ENCODE results near the gene BDH1. TPM values are rescaled to one million over a fixed set of nuclear protein-coding genes. Genes with fewer than 3 reads are reported as not detected.
A peak's percentile ranks its signal among the peaks of the same experiment; 100 is the strongest.

The BDH1 gene
- total RNA-seq, 2 donors from 2014 or later, result 32.5 to 49.0 TPM

GRCh38 chr3:197471221-197472010 lies 84.4 kb downstream of the BDH1 start:
- 81 to 92% methylated on average over 1 to 10 of the region's 10 CpGs for WGBS, 2 experiments (ENCODE audit: insufficient coverage in 1 of 2, insufficient read length in 1 of 2)
- no peak overlapping the region for H3K27ac ChIP-seq (ENCODE audit: low read depth, low read length)
- Mint-ChIP-seq H3K4me1 (peaks cover 45% of the 10 kb centered on the region), H3K27me3 (ENCODE audit: insufficient read depth) (no peaks in the 10 kb centered on the region), H3K4me3 (no peak overlapping the region), H3K9me3 (no peaks in the 10 kb centered on the region), H3K27ac (no peak overlapping the region), H3K36me3 (ENCODE audit: low read depth) (no peaks in the 10 kb centered on the region)
- H3K4me3 ChIP-seq (ENCODE audit: low read length), result no peak overlapping the region
- peaks cover 19% of the 10 kb centered on the region for H3K4me1 ChIP-seq (ENCODE audit: control insufficient read depth, insufficient read depth, low read length)
- H3K27me3 ChIP-seq (ENCODE audit: control insufficient read depth, insufficient read depth, low read length, poor library complexity, severe bottlenecking), result no peaks in the 10 kb centered on the region
- no peaks in the 10 kb centered on the region for H3K9me3 ChIP-seq (ENCODE audit: control insufficient read depth, low read length)
- TF ChIP-seq, protein P1, sequence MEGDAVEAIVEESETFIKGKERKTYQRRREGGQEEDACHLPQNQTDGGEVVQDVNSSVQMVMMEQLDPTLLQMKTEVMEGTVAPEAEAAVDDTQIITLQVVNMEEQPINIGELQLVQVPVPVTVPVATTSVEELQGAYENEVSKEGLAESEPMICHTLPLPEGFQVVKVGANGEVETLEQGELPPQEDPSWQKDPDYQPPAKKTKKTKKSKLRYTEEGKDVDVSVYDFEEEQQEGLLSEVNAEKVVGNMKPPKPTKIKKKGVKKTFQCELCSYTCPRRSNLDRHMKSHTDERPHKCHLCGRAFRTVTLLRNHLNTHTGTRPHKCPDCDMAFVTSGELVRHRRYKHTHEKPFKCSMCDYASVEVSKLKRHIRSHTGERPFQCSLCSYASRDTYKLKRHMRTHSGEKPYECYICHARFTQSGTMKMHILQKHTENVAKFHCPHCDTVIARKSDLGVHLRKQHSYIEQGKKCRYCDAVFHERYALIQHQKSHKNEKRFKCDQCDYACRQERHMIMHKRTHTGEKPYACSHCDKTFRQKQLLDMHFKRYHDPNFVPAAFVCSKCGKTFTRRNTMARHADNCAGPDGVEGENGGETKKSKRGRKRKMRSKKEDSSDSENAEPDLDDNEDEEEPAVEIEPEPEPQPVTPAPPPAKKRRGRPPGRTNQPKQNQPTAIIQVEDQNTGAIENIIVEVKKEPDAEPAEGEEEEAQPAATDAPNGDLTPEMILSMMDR (conservative IDR thresholded peaks at IDR 0.05), result no peak
- H3K9ac ChIP-seq (ENCODE audit: extremely low read depth, low read length, poor library complexity, severe bottlenecking), result no peak overlapping the region
- DNase-seq, result peak; percentile 75
- no peaks in the 10 kb centered on the region for H3K36me3 ChIP-seq (ENCODE audit: control insufficient read depth, insufficient read depth, low read length)

DNA sequence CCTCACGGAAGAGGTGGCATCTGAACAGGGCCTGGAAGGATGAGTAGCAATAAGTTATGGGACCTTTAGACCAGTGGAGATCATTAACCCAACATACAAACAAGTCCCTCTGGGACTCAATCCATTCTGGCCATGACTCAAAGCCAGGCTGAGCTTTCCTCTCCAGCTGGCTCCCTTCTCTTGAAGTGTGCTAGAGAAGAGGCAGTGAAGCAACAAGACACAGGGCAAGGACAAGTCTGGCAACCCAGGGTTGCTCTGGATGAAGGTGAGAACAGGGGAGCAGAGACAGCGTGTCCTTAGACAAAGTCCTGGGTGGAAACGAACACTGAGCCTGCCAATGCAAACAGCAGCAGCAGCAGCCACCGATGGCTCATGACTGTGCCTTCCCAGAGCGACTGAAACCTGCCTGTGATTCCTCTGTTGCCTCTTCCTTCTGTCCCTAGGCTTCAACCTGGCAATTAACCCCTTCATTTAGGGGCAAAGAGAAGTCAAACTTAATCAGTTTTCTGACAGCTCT lies 86.8 kb downstream of the BDH1 start:
- TF ChIP-seq, protein P1 (conservative IDR thresholded peaks at IDR 0.05), result no peak
- H3K9me3 ChIP-seq (ENCODE audit: control insufficient read depth, low read length), result no peaks in the 10 kb centered on the region
- Mint-ChIP-seq H3K4me1 (peaks cover 64% of the 10 kb centered on the region), H3K36me3 (ENCODE audit: low read depth) (no peaks in the 10 kb centered on the region), H3K27me3 (ENCODE audit: insufficient read depth) (no peaks in the 10 kb centered on the region), H3K27ac (peak overlapping the region; percentile 6), H3K4me3 (no peak overlapping the region), H3K9me3 (no peaks in the 10 kb centered on the region)
- H3K27me3 ChIP-seq (ENCODE audit: control insufficient read depth, insufficient read depth, low read length, poor library complexity, severe bottlenecking), result no peaks in the 10 kb centered on the region
- H3K4me1 ChIP-seq (ENCODE audit: control insufficient read depth, insufficient read depth, low read length), result peaks cover 25% of the 10 kb centered on the region
- H3K4me3 ChIP-seq (ENCODE audit: low read length), result no peak overlapping the region
- WGBS, 2 experiments (ENCODE audit: insufficient coverage in 1 of 2, insufficient read length in 1 of 2), result 88% methylated on average over 5 of the region's 5 CpGs
- H3K9ac ChIP-seq (ENCODE audit: extremely low read depth, low read length, poor library complexity, severe bottlenecking), result no peak overlapping the region
- no peak overlapping the region for H3K27ac ChIP-seq (ENCODE audit: low read depth, low read length)
- peak; percentile 53 for DNase-seq
- H3K36me3 ChIP-seq (ENCODE audit: control insufficient read depth, insufficient read depth, low read length), result no peaks in the 10 kb centered on the region

DNA sequence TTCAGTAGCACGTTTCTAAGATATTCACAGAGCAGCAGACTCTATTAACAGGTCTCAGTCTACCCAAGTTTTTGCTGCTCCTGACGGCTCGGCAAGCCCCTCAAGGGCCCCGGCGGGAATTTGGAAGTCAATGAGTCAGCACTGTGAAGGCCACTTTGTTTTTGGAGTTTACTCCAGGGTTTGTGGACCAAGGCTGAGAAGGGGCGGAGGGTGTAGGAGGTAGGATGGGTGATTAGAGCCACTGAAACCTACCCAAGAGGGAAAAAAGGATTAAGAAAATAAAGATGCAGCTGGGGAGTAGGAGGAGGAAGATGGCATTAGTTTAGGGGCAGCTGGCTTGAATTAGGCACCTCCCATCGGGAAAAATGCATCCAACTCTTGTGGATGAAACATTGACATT lies 87.6 kb downstream of the BDH1 start:
- no peak for DNase-seq
- Mint-ChIP-seq H3K4me3 (no peak overlapping the region), H3K27me3 (ENCODE audit: insufficient read depth) (no peaks in the 10 kb centered on the region), H3K9me3 (no peaks in the 10 kb centered on the region), H3K4me1 (peaks cover 64% of the 10 kb centered on the region), H3K36me3 (ENCODE audit: low read depth) (no peaks in the 10 kb centered on the region), H3K27ac (peak overlapping the region; percentile 41)
- TF ChIP-seq, protein P1 (conservative IDR thresholded peaks at IDR 0.05), result no peak
- no peak overlapping the region for H3K9ac ChIP-seq (ENCODE audit: extremely low read depth, low read length, poor library complexity, severe bottlenecking)
- no peak overlapping the region for H3K27ac ChIP-seq (ENCODE audit: low read depth, low read length)
- WGBS, 2 experiments (ENCODE audit: insufficient coverage in 1 of 2, insufficient read length in 1 of 2), result 83 to 94% methylated on average over 3 to 7 of the region's 7 CpGs
- H3K27me3 ChIP-seq (ENCODE audit: control insufficient read depth, insufficient read depth, low read length, poor library complexity, severe bottlenecking), result no peaks in the 10 kb centered on the region
- H3K36me3 ChIP-seq (ENCODE audit: control insufficient read depth, insufficient read depth, low read length), result no peaks in the 10 kb centered on the region
- no peaks in the 10 kb centered on the region for H3K9me3 ChIP-seq (ENCODE audit: control insufficient read depth, low read length)
- H3K4me1 ChIP-seq (ENCODE audit: control insufficient read depth, insufficient read depth, low read length), result peaks cover 25% of the 10 kb centered on the region
- H3K4me3 ChIP-seq (ENCODE audit: low read length), result no peak overlapping the region

Measured in endodermal cell (in vitro differentiated cells).